IMR-90 (cell line): ENCODE results near the gene KCNQ5. TPM values are rescaled to one million over a fixed set of nuclear protein-coding genes. Genes with fewer than 3 reads are reported as not detected.

Experiments used
- ATAC-seq: fragments of 200-7000 bp; cut with Tn5 transposase; 2 replicates; pipeline ENCODE4 v1.9.1; 2020; ENCODE audit warnings: low read depth, mild to moderate bottlenecking, moderate library complexity
- BruUV-seq: library from RNA; stranded (reverse); fragments of 400-500 nt; replicated peaks from 2 replicates; lab custom pipeline; 2021; lab: Mats Ljungman, UMichigan
- CTCF ChIA-PET: fragments of 300-600 bp; formaldehyde crosslinking; extraction: SDS; loops from one replicate; lab custom pipeline; 2021; ENCODE audit warnings: antibody characterized with exemption; lab: Yijun Ruan, JAX
- POLR2A ChIA-PET: fragments of 300-600 bp; sonication (Branson Sonifier 250); formaldehyde crosslinking; loops from one replicate; lab custom pipeline; 2022; ENCODE audit warnings: antibody characterized with exemption; ENCODE audit not compliant: unreplicated experiment; lab: Charles Lee
- DNase-seq: peaks from one replicate; pipeline ENCODE4 v3.0.0; 2013
- H2AFZ ChIP-seq: replicated peaks from 2 replicates; pipeline ENCODE3; 2013; ENCODE audit warnings: low read length, mild to moderate bottlenecking; ENCODE audit not compliant: poor library complexity
- H2AK5ac ChIP-seq: 2 replicates; pipeline ENCODE4 v1.6.1; 2013; ENCODE audit warnings: low read depth, low read length, inconsistent platforms
- H2AK9ac ChIP-seq: replicated peaks from 2 replicates; pipeline ENCODE3; 2013; ENCODE audit warnings: mild to moderate bottlenecking, low read depth, low read length, moderate library complexity; ENCODE audit not compliant: poor library complexity
- H2BK120ac ChIP-seq: 2 replicates; pipeline ENCODE4 v1.6.1; 2013; ENCODE audit warnings: low read depth, low read length, inconsistent platforms
- H2BK15ac ChIP-seq: 3 replicates; pipeline ENCODE4 v1.6.1; 2013; ENCODE audit warnings: low read depth, low read length, inconsistent platforms
- H2BK20ac ChIP-seq: 2 replicates; pipeline ENCODE4 v1.6.1; 2013; ENCODE audit warnings: low read depth, mild to moderate bottlenecking, inconsistent platforms, low read length, moderate library complexity
- H2BK5ac ChIP-seq: 2 replicates; pipeline ENCODE4 v1.6.1; 2013; ENCODE audit warnings: mild to moderate bottlenecking, low read depth, low read length, inconsistent platforms; ENCODE audit not compliant: poor library complexity, severe bottlenecking
- H3K14ac ChIP-seq: replicated peaks from 2 replicates; pipeline ENCODE4 v1.6.1; 2013; ENCODE audit warnings: low read depth, low read length, inconsistent platforms
- H3K18ac ChIP-seq: 2 replicates; pipeline ENCODE4 v1.6.1; 2013; ENCODE audit warnings: low read depth, low read length, control low read depth
- H3K23ac ChIP-seq: 2 replicates; pipeline ENCODE4 v1.6.1; 2013; ENCODE audit warnings: low read depth, low read length, inconsistent platforms
- H3K27ac ChIP-seq: 2 replicates; pipeline ENCODE4 v1.5.1; 2013; ENCODE audit warnings: mild to moderate bottlenecking, control low read depth, low read length; ENCODE audit not compliant: insufficient read depth
- H3K27me3 ChIP-seq: 2 replicates; pipeline ENCODE4 v1.6.1; 2013; ENCODE audit warnings: low read length; ENCODE audit not compliant: control insufficient read depth, insufficient read depth
- H3K36me3 ChIP-seq: 2 replicates; pipeline ENCODE4 v1.6.1; 2013; ENCODE audit warnings: low read length, mixed read lengths; ENCODE audit not compliant: control insufficient read depth, insufficient read depth
- H3K4ac ChIP-seq: 2 replicates; pipeline ENCODE4 v1.6.1; 2013; ENCODE audit warnings: low read depth, low read length, inconsistent platforms
- H3K4me1 ChIP-seq: 2 replicates; pipeline ENCODE4 v1.6.1; 2013; ENCODE audit warnings: low read length, mixed read lengths; ENCODE audit not compliant: control insufficient read depth, insufficient read depth
- H3K4me2 ChIP-seq: 2 replicates; pipeline ENCODE4 v1.6.1; 2013; ENCODE audit warnings: low read depth, mild to moderate bottlenecking, control low read depth, low read length, moderate library complexity
- H3K4me3 ChIP-seq: 2 replicates; pipeline ENCODE4 v1.5.1; 2013; ENCODE audit warnings: low read depth, mild to moderate bottlenecking, control low read depth, low read length, moderate library complexity; ENCODE audit not compliant: insufficient read depth
- H3K56ac ChIP-seq: 2 replicates; pipeline ENCODE4 v1.6.1; 2013; ENCODE audit warnings: low read length, inconsistent platforms; ENCODE audit not compliant: insufficient read depth; ENCODE audit errors: extremely low read depth
- H3K79me1 ChIP-seq, 2 experiments: 2 replicates each; pipeline ENCODE4 v1.6.1; 2013; ENCODE audit warnings: low read length in 2 of 2, inconsistent platforms in 1 of 2, low read depth in 1 of 2
- H3K9ac ChIP-seq: 2 replicates; pipeline ENCODE4 v1.6.1; 2013; ENCODE audit warnings: low read depth, low read length, control low read depth
- H3K9me1 ChIP-seq: 2 replicates; pipeline ENCODE4 v1.6.1; 2013; ENCODE audit warnings: low read length, inconsistent platforms; ENCODE audit not compliant: insufficient read depth
- H3K9me3 ChIP-seq: 2 replicates; pipeline ENCODE4 v1.6.1; 2013; ENCODE audit warnings: low read length; ENCODE audit not compliant: control insufficient read depth, insufficient read depth
- H4K20me1 ChIP-seq: 2 replicates; pipeline ENCODE4 v1.6.1; 2013; ENCODE audit warnings: low read length, inconsistent platforms; ENCODE audit not compliant: insufficient read depth
- H4K5ac ChIP-seq: 2 replicates; pipeline ENCODE4 v1.6.1; 2013; ENCODE audit warnings: mild to moderate bottlenecking, low read depth, low read length, control low read depth
- H4K8ac ChIP-seq, 2 experiments: 2 replicates each; pipeline ENCODE4 v1.6.1; 2013; ENCODE audit warnings: low read depth in 2 of 2, low read length in 2 of 2, control low read depth in 1 of 2, inconsistent platforms in 1 of 2
- H4K91ac ChIP-seq: 2 replicates; pipeline ENCODE4 v1.6.1; 2013; ENCODE audit warnings: low read depth, low read length, inconsistent platforms; ENCODE audit not compliant: insufficient read depth
- CEBPB ChIP-seq: IDR thresholded peaks from 2 replicates; pipeline ENCODE4 v1.6.1; 2012; ENCODE audit warnings: low read depth, low read length, improper control_type of control experiment
- CHD1 ChIP-seq: IDR thresholded peaks from 2 replicates; pipeline ENCODE4 v1.6.1; 2012; ENCODE audit warnings: low read depth, low read length, improper control_type of control experiment
- CTCF ChIP-seq: conservative IDR thresholded peaks from 2 replicates; pipeline ENCODE4 v1.5.1; 2012; ENCODE audit warnings: mild to moderate bottlenecking, low read depth, low read length, improper control_type of control experiment
- ELK1 ChIP-seq: fragments of 150-350 bp; IDR thresholded peaks from 2 replicates; pipeline ENCODE4 v1.6.1; 2016; ENCODE audit warnings: low read depth, mild to moderate bottlenecking, low read length, moderate library complexity, borderline replicate concordance
- FOS ChIP-seq: fragments of 150-350 bp; IDR thresholded peaks from 2 replicates; pipeline ENCODE4 v1.6.1; 2016; ENCODE audit warnings: low read depth, low read length
- MAFK ChIP-seq: IDR thresholded peaks from 2 replicates; pipeline ENCODE4 v1.6.1; 2012; ENCODE audit warnings: low read depth, low read length, improper control_type of control experiment
- MAZ ChIP-seq: IDR thresholded peaks from 2 replicates; pipeline ENCODE4 v1.6.1; 2012; ENCODE audit warnings: low read depth, mild to moderate bottlenecking, low read length, improper control_type of control experiment, moderate library complexity, borderline replicate concordance
- MXI1 ChIP-seq: IDR thresholded peaks from 2 replicates; pipeline ENCODE4 v1.6.1; 2012; ENCODE audit warnings: low read depth, mild to moderate bottlenecking, low read length, moderate library complexity, borderline replicate concordance
- NFE2L2 ChIP-seq: fragments of 150-350 bp; IDR thresholded peaks from 2 replicates; pipeline ENCODE4 v1.6.1; 2016; ENCODE audit warnings: low read depth, mild to moderate bottlenecking, low read length
- POLR2A ChIP-seq: IDR thresholded peaks from 2 replicates; pipeline ENCODE4 v1.6.1; 2012; ENCODE audit warnings: mild to moderate bottlenecking, low read depth, low read length
- RAD21 ChIP-seq: IDR thresholded peaks from 2 replicates; pipeline ENCODE4 v1.6.1; 2012; ENCODE audit warnings: low read length, improper control_type of control experiment
- RCOR1 ChIP-seq: IDR thresholded peaks from 2 replicates; pipeline ENCODE4 v1.6.1; 2012; ENCODE audit warnings: mild to moderate bottlenecking, low read length, improper control_type of control experiment; ENCODE audit not compliant: insufficient replicate concordance
- RFX5 ChIP-seq: IDR thresholded peaks from 2 replicates; pipeline ENCODE4 v1.8.0; 2012; ENCODE audit warnings: low read depth, mild to moderate bottlenecking, low read length, moderate library complexity
- SMC3 ChIP-seq: fragments of 150-350 bp; IDR thresholded peaks from 2 replicates; pipeline ENCODE4 v1.6.1; 2016; ENCODE audit warnings: low read depth, mild to moderate bottlenecking, antibody characterized with exemption, low read length, moderate library complexity
- USF2 ChIP-seq: fragments of 150-350 bp; IDR thresholded peaks from 2 replicates; pipeline ENCODE4 v1.6.1; 2017; ENCODE audit warnings: mild to moderate bottlenecking, antibody characterized with exemption, low read length, low read depth
- WGBS, 2 experiments: methylation state at CpG; one replicate each; pipeline versions ENCODE4 v1.1.5 to v1.1.7; 2013; ENCODE audit warnings: missing lambda C conversion rate in 2 of 2; ENCODE audit not compliant: insufficient read length in 1 of 2; ENCODE audit errors: extremely low coverage in 2 of 2; 5-methylcytosine and 5-hydroxymethylcytosine counted together
- dilution Hi-C: fragments of 300-500 bp; cut with HindIII; formaldehyde crosslinking; loops from one replicate; pipeline ENCODE4 v1.14.3; 2018; ENCODE audit warnings: low sequenced_read_pairs; ENCODE audit not compliant: unreplicated experiment
- in situ Hi-C: fragments of 300-500 bp; cut with MboI; formaldehyde crosslinking; loops from 3 replicates; pipeline ENCODE4 v1.14.3; 2019; ENCODE audit warnings: low sequenced_read_pairs, inconsistent platforms, mixed read lengths
- intact Hi-C: fragments of 100-400 bp; cut with micrococcal nuclease; formaldehyde crosslinking; loops from 2 replicates; pipeline ENCODE4 v1.10.0; 2022
- polyA plus RNA-seq, 3 experiments: library from polyadenylated mRNA; depleted of rRNA; stranded (reverse); fragments of >200 nt; gene quantifications; 2 replicates each; pipeline ENCODE4 v1.2.3, GENCODE V29; 2012; ENCODE audit warnings: low replicate concordance in 1 of 3
- total RNA-seq: library from RNA; depleted of rRNA; stranded (reverse); fragments of >200 nt; gene quantifications from 2 replicates; pipeline ENCODE4 v1.2.3, GENCODE V29; 2012

Gene KCNQ5
- total and polyA plus RNA-seq, 2 of the 4 experiments (the other 2 are of a cell fraction) = 0.75 to 1.3 TPM

GRCh38 chr6:72948153-72948552 is 326.3 kb downstream of the KCNQ5 start:
- WGBS, 2 experiments = no CpG with 5 or more reads among the region's 1 CpG
- no peaks in the 10 kb centered on the region for H3K79me1 ChIP-seq
- no peak overlapping the region for H2BK120ac ChIP-seq
- in situ Hi-C loops = no loop called here
- no peaks in the 10 kb centered on the region for H3K27me3 ChIP-seq
- no peak overlapping the region for H4K5ac ChIP-seq
- no peak overlapping the region for H3K4me2 ChIP-seq
- no peak overlapping the region for H3K18ac ChIP-seq
- H3K4me3 ChIP-seq = no peak overlapping the region
- H3K56ac ChIP-seq = no peak overlapping the region
- H3K27ac ChIP-seq = no peak overlapping the region
- TF ChIP-seq SMC3 (no peak), RCOR1 (no peak), POLR2A (no peak), NFE2L2 (no peak), RFX5 (no peak), USF2 (no peak), RAD21 (no peak), CEBPB (no peak), CTCF (no peak), MAZ (no peak), FOS (no peak), MXI1 (no peak), ELK1 (no peak), CHD1 (no peak), MAFK (no peak)
- H3K4ac ChIP-seq = no peak overlapping the region
- CTCF ChIA-PET = no interaction called here
- peaks cover 7% of the 10 kb centered on the region for H3K4me1 ChIP-seq
- no peak overlapping the region for H2AK9ac ChIP-seq
- H3K9me3 ChIP-seq = no peaks in the 10 kb centered on the region
- no peaks in the 10 kb centered on the region for H3K36me3 ChIP-seq
- no peak overlapping the region for H2AFZ ChIP-seq
- no peak overlapping the region for H2AK5ac ChIP-seq
- no peak overlapping the region for H3K9ac ChIP-seq
- no TSS peak for BruUV-seq
- POLR2A ChIA-PET = no interaction called here
- no peak overlapping the region for H2BK20ac ChIP-seq
- H4K91ac ChIP-seq = no peak overlapping the region
- dilution Hi-C loops = no loop called here
- H2BK5ac ChIP-seq = no peak overlapping the region
- intact Hi-C loops = no loop called here
- H3K14ac ChIP-seq = no peak overlapping the region
- peaks cover 4% of the 10 kb centered on the region for H3K9me1 ChIP-seq
- H3K23ac ChIP-seq = no peak overlapping the region
- DNase-seq (no peak), ATAC-seq (no peak)
- H2BK15ac ChIP-seq = no peak overlapping the region
- H4K20me1 ChIP-seq = no peaks in the 10 kb centered on the region
- no peak overlapping the region for H4K8ac ChIP-seq
